ENCODE results near the gene MACROD2. TPM values are rescaled to one million over a fixed set of nuclear protein-coding genes. Genes with fewer than 3 reads are reported as not detected.

The MACROD2 gene
- total RNA-seq, 4 donors from 2014 or later: 1.8 to 4.8 (median 2.9) TPM

DNA sequence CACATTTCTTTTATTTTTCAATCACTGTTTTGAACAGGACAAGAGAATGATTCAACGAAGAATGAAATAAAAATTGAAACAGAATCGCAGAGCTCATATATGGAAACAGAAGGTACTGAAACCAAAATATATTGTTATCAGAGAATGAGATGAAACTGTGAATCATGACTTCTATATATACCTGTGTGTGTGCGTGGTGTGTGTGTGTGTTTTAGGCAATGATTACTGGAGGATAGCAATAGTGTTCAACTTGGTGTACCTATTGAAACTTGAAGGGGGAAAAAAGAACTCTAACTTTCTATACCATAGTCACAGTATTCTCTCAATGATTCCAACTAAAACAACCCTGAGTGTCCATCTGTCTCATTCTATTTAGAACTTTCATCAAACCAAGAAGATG, 1991.4 kb downstream of the MACROD2 start:
- H3K27ac ChIP-seq: no peak overlapping the region
- no peaks in the 10 kb centered on the region for H3K36me3 ChIP-seq
- DNase-seq: no peak
- WGBS, 2 donors: 61 to 81% methylated on average over 3 of the region's 3 CpGs
- H3K9me3 ChIP-seq: no peaks in the 10 kb centered on the region
- intact Hi-C loops (cut with DNase I): no loop called here
- no peaks in the 10 kb centered on the region for H3K4me1 ChIP-seq
- TF ChIP-seq, protein P1, sequence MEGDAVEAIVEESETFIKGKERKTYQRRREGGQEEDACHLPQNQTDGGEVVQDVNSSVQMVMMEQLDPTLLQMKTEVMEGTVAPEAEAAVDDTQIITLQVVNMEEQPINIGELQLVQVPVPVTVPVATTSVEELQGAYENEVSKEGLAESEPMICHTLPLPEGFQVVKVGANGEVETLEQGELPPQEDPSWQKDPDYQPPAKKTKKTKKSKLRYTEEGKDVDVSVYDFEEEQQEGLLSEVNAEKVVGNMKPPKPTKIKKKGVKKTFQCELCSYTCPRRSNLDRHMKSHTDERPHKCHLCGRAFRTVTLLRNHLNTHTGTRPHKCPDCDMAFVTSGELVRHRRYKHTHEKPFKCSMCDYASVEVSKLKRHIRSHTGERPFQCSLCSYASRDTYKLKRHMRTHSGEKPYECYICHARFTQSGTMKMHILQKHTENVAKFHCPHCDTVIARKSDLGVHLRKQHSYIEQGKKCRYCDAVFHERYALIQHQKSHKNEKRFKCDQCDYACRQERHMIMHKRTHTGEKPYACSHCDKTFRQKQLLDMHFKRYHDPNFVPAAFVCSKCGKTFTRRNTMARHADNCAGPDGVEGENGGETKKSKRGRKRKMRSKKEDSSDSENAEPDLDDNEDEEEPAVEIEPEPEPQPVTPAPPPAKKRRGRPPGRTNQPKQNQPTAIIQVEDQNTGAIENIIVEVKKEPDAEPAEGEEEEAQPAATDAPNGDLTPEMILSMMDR (IDR thresholded peaks at IDR 0.05): no peak
- TF ChIP-seq POLR2A (IDR thresholded peaks at IDR 0.05): no peak
- H3K4me3 ChIP-seq: no peak overlapping the region
- H3K27me3 ChIP-seq: no peaks in the 10 kb centered on the region

GRCh38 chr20:15991279-15991678, 1996.0 kb downstream of the MACROD2 start:
- Histone ChIP-seq H3K4me3 (no peak overlapping the region), H3K9me3 (no peaks in the 10 kb centered on the region), H3K36me3 (no peaks in the 10 kb centered on the region), H3K27ac (no peak overlapping the region), H3K27me3 (no peaks in the 10 kb centered on the region), H3K4me1 (no peaks in the 10 kb centered on the region)
- DNase-seq: no peak
- TF ChIP-seq POLR2A (IDR thresholded peaks at IDR 0.05): no peak
- TF ChIP-seq, protein P1 (IDR thresholded peaks at IDR 0.05): no peak
- intact Hi-C loops (cut with DNase I): no loop called here

GRCh38 chr20:15992564-15992963, 1997.2 kb downstream of the MACROD2 start:
- Histone ChIP-seq H3K4me1 (no peaks in the 10 kb centered on the region), H3K9me3 (peaks cover 0 to 10% (median 8%) of the 10 kb centered on the region in 3 donors), H3K27ac (no peak overlapping the region), H3K36me3 (no peaks in the 10 kb centered on the region), H3K27me3 (no peaks in the 10 kb centered on the region), H3K4me3 (no peak overlapping the region)
- 50 to 64% methylated on average over 4 of the region's 4 CpGs for WGBS, 2 donors
- DNase-seq: no peak
- intact Hi-C loops (cut with DNase I): no loop called here
- TF ChIP-seq POLR2A (IDR thresholded peaks at IDR 0.05): no peak
- TF ChIP-seq, protein P1 (IDR thresholded peaks at IDR 0.05): no peak

DNA sequence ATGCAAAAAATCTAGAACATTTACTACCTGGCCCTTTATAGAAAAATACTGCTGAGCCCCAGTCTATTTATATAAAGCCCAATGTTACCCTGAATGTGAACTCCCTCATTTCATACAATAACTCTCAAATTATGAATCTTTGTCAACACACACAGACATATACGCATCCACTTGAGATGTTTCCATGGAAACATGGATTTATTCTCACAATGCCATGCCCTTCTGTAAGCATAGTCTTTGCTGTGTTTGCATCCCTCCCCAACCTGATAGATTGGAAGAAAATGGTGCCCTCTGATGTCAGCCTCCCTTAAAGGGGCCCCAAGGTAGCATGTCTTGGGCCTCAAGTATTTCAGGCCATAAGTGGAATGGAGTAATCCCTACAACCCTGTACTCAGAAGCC, 2004.8 kb downstream of the MACROD2 start:
- Histone ChIP-seq H3K4me3 (no peak overlapping the region), H3K36me3 (no peaks in the 10 kb centered on the region), H3K27ac (no peak overlapping the region), H3K27me3 (no peaks in the 10 kb centered on the region), H3K4me1 (no peaks in the 10 kb centered on the region), H3K9me3 (peaks cover 0 to 15% (median 14%) of the 10 kb centered on the region in 3 donors)
- WGBS, 2 donors: 29 to 88% methylated on average over 1 of the region's 1 CpG
- TF ChIP-seq, protein P1 (IDR thresholded peaks at IDR 0.05): no peak
- no peak for TF ChIP-seq POLR2A (IDR thresholded peaks at IDR 0.05)
- intact Hi-C loops (cut with DNase I): no loop called here
- DNase-seq: no peak

DNA sequence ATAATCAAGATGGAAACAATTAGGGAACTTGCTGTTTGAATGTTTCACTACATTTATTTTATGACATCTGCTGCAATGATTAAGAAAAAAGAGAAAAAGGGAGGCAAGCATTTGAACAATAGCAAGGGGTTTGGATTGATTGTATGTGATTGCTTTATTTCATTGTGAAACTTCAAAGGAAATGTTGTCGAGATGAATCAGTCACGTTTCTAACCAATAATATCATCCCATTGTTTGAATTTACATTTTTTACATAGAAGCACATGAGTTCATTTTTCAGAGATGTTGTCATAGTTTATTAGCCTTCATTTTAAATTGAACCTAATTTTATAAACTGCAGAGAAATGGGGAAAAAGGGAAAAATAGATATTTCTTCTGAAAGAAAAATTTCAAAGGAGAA, 2006.0 kb downstream of the MACROD2 start:
- H3K4me3 ChIP-seq: no peak overlapping the region
- no peak for DNase-seq
- H3K36me3 ChIP-seq: no peaks in the 10 kb centered on the region
- H3K27me3 ChIP-seq: no peaks in the 10 kb centered on the region
- H3K4me1 ChIP-seq: no peaks in the 10 kb centered on the region
- WGBS, 2 donors: 49 to 55% methylated on average over 2 of the region's 2 CpGs
- H3K27ac ChIP-seq: no peak overlapping the region
- intact Hi-C loops (cut with DNase I): no loop called here
- TF ChIP-seq, protein P1 (IDR thresholded peaks at IDR 0.05): no peak
- TF ChIP-seq POLR2A (IDR thresholded peaks at IDR 0.05): no peak
- H3K9me3 ChIP-seq: peaks cover 0 to 15% (median 14%) of the 10 kb centered on the region in 3 donors
